Activated T-cell treated with anti-CD3 and anti-CD28 coated beads, Interleukin-2, amount 50 U/mL, for 48 hours (primary cell): ENCODE measurements around the gene KIFAP3.
"Not testable (repeated sequence)": the region's sequence is repeated elsewhere in the genome, so short reads cannot be mapped to it uniquely, and the experiment has no call there.

Experiments
- DNase-seq, 2 experiments: peaks; one replicate each; pipeline ENCODE4 v3.0.0-alpha.2; 2020

The KIFAP3 gene

GRCh38 chr1:170061676-170062075 lies 12.8 kb downstream of the KIFAP3 start:
- DNase-seq = not testable (repeated sequence)

GRCh38 chr1:170060015-170060520 lies 14.4 kb downstream of the KIFAP3 start:
- DNase-seq = not testable (repeated sequence)

- DNase-seq = no peak
Measured at GRCh38 chr1:170049176-170049800, 25.2 kb downstream of the KIFAP3 start.

DNA sequence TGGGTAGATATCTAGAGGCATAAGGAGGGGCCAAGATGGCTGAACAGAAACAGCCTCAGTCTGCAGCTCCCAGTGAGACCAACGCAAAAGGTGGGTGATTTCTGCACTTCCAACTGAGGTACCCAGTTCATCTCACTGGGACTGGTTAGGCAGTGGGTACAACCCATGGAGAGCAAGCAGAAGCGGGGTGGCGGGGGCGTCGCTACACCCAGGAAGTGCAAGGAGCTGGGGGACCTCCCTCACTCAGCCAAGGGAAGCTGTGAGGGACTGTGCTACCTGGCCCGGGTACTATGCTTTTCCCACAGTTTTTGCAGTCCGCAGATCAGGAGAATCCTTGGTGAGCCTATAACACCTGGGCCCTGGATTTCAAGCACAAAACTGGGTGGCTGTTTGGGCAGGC lies 26.0 kb downstream of the KIFAP3 start:
- DNase-seq = no peak

- no peak for DNase-seq
Measured at GRCh38 chr1:170044187-170044586, 30.3 kb downstream of the KIFAP3 start.

GRCh38 chr1:170041423-170042192 lies 32.9 kb downstream of the KIFAP3 start:
- no peak for DNase-seq

DNA sequence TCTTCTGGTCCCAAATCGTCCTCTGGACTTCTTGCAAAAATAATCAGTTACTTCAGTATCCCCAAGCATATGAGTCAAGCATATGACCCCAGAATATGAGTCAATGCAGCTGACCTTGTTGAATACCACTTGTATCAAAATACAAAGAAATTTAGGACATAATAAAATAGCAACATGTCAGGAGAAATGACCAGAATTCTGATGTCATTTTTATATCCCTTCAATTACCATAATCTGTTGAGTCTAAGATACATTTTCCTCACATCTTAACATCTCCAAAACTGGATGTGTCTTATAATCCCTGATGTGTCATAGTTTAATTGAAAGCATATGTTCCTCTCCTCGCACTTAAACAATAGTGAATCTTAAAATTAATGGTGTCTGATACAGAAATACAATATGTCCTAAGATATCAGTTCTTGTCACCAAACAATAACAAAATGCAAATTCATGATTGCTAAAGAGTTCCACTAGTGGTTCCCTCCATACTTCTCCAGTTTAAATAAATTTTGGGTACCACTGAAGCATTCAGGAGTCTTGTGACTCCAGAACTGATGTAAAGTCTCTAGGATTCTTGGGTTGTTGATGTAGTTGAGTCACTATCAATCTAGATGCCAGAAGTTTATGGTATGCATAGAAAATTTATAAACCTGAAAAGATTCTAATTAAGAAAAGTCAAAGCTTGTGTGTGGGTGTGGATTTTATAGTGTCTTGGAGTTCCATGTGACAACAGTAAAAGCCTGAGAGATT lies 41.8 kb downstream of the KIFAP3 start:
- no peak for DNase-seq

DNA sequence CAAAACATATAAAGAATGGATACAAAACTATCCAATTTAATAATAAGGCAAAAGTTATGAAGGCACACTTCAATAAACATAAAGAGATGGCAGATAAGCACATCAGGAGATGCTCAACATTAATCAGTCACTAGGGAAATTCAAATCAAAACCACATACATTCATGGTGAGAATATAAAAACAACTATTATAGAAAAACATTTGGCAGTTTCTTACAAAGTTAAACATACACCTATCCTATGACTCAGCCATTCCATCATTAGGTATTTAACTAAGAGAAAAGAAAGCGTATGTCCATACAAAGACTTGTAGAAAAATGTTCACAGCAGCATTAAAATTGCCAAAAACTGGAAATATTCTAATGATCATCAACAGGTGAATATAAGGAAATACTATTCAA lies 44.3 kb downstream of the KIFAP3 start:
- DNase-seq = no peak

GRCh38 chr1:170027760-170028159 lies 46.7 kb downstream of the KIFAP3 start:
- no peak for DNase-seq

- DNase-seq = no peak
Measured at GRCh38 chr1:170020859-170021258, 53.6 kb downstream of the KIFAP3 start.

- no peak for DNase-seq
Measured at GRCh38 chr1:170017478-170017877, 57.0 kb downstream of the KIFAP3 start.

- no peak for DNase-seq
Measured at GRCh38 chr1:170012920-170013319, 61.6 kb downstream of the KIFAP3 start.

GRCh38 chr1:170010443-170010842 lies 64.1 kb downstream of the KIFAP3 start:
- no peak for DNase-seq

DNA sequence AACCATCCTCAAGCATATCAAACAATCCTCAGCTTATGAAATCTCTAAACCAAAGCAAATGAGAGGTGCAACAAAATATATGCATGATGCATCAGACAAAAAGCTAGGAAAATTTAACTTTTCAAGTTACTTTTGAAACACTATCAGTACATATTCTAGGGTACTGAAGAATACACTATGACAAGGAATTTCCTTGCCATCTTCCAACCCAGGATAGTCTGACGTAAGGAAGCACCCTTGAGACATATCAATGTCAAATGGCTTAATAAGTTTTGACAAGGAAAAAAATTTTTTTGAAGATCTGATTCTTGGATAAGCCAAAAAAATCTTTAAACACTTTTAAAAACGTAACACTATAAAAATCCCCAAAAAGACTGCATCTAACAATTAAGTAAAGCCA lies 64.9 kb downstream of the KIFAP3 start:
- DNase-seq = no peak

DNA sequence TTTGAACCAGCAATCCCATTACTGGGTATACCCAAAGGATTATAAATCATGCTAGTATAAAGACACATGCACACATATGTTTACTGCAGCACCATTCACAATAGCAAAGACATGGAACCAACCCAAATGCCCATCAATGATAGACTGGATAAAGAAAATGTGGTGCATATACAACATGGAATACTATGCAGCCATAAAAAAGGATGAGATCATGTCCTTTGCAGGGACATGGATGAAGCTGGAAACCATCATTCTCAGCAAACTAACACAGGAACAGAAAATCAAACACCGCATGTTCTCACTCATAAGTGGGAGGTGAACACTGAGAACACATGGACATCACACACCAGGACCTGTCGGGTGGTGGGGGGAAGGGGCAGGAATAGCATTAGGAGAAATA lies 65.8 kb downstream of the KIFAP3 start:
- not testable (repeated sequence) for DNase-seq

DNA sequence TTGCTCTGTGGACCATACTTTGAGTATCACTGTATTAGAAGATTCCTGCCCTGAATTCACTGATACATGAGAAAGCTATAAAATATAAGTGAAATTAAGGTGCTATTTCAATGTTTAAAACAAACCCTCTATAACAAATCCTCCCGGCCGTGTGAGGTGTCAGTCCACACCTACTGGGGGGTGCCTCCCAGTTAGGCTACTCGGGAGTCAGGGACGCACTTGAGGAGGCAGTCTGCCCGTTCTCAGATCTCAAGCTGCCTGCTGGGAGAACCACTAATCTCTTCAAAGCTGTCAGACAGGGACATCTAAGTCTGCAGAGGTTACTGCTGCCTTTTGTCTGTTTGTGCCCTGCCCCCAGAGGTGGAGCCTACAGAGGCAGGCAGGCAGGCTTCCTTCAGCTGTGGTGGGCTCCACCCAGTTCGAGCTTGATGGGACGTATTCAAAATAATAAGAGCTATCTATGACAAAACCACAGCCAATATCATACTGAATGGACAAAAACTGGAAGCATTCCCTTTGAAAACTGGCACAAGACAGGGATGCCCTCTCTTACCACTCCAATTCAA lies 71.1 kb downstream of the KIFAP3 start:
- DNase-seq = not testable (repeated sequence)

- DNase-seq = no peak
Measured at GRCh38 chr1:170001266-170001665, 73.2 kb downstream of the KIFAP3 start.

GRCh38 chr1:169999761-170000160 lies 74.7 kb downstream of the KIFAP3 start:
- DNase-seq = no peak

- no peak for DNase-seq
Measured at GRCh38 chr1:169999331-169999741, 75.2 kb downstream of the KIFAP3 start.

DNA sequence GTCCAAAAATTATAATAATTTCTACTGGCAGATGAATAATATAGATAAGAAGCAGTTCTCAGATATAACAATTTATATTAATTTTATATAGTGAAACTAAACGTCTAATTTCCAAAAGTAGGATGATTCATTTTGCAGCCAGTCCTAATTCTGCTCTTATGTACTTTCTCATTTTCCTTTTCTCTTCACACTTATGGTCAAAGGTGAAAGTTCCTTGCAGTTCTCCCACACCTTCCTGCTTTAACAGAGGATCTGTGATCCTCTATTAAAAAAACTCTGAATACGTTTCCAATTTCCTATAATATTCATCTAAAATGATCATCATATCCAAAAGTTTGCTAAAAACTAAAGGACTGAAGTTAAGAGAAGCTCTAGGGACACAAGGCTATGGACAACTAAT lies 78.5 kb downstream of the KIFAP3 start:
- DNase-seq = no peak

GRCh38 chr1:169989246-169989645 lies 85.2 kb downstream of the KIFAP3 start:
- DNase-seq = no peak

DNA sequence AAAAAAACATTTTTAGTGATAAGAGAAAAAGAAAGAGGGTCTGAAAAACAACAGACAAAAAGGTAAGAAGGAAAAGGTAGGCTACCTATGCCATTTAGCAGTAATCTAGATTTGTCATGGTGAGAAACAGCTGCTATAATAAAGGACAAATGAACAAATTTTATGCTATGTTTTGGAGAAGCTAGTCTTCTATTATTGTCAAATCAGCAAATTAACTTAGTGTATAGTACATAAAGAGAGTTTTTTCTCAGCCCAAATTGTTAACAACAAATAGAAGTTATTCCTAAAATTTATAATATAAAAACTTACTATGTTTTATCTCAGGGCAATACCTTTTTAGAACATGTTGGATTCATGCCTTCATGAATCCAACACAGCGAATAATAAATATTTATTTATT lies 88.7 kb downstream of the KIFAP3 start:
- DNase-seq = no peak

DNA sequence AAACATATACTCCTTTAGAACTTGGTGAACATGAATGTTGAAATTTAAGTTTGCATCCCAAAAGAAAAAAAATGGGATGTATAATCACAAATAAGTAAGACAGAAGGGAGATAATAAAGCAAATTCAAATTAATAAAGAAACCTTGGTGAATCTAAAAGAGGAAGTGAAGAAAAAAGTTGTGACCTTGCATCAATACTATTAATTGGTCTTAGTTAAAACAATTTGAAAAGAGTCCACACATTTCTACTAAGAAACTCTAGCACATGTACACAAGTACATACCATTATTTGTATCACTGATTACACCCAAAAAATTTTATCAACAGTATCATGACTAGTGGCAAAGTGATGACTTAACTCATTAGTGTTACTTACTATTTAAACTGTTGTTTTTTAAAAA lies 100.4 kb downstream of the KIFAP3 start:
- DNase-seq = no peak
